Measurements from ENCODE around the gene EGLN2. TPM values are rescaled to one million over a fixed set of nuclear protein-coding genes. Genes with fewer than 3 reads are reported as not detected.
"Not testable (repeated sequence)": the region's sequence is repeated elsewhere in the genome, so short reads cannot be mapped to it uniquely, and the experiment has no call there.

EGLN2 gene
- total RNA-seq, 2 experiments from 2014 or later, result 121 to 126 TPM

DNA sequence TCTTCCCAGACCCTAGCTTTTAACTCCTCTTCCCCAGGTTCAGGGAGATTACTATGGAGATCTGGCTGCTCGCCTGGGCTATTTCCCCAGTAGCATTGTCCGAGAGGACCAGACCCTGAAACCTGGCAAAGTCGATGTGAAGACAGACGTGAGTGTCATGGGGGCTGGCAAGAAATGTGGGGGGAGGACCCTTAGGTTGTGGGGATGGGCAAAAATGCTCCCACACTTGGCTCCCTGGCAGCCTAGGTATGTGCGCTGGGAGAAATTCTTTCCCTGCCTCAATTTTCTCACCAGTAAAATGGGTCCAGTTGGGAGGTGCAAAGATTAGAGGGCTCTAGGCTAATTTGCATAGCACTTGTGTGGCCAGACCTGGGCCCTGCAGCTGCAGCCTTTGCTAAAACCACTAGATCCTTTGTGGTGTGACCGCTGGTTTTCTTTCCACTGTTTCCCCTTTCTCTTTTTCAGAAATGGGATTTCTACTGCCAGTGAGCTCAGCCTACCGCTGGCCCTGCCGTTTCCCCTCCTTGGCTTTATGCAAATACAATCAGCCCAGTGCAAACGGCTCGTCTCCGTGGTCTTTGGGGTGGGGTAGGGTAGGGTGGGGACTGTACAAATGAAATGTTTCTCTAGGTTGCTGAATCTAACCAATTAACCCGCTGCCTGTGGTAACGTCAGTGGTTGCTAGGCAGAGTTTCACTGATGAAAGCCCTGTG lies 21.9 kb upstream of the EGLN2 start:
- no peaks in the 10 kb centered on the region for H3K9me3 Mint-ChIP-seq (ENCODE audit: insufficient read depth)
- POLR2A ChIA-PET, result interaction anchor here (0.7 to 5.1 kb wide), 17 partner anchors 10 to 530 kb away, joined by 3 to 94 read pairs (median 4); partner anchors contain the start of genes ACTMAP, COQ8B, EGLN2 and SNRPA
- peaks cover 41% of the 10 kb centered on the region for H3K4me1 Mint-ChIP-seq (ENCODE audit: low read depth)

DNA sequence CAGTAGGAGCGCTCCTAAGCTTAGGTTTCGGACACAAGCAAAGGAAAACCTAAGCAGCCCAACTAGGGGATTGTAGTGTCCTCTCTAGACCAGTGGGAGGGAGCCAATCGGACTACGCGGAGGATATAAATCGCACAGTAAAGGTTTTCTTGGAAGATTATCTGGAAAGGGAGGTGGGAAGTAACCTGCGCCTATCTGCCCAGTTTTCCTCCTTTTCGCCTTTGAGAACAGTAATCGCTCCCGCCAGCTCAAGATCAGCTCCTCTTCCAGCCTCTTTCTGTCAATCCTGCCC lies 21.4 kb upstream of the EGLN2 start:
- ATAC-seq (no peak), DNase-seq (no peak)
- Mint-ChIP-seq H3K9me3 (ENCODE audit: insufficient read depth) (no peaks in the 10 kb centered on the region), H3K27me3 (ENCODE audit: low read depth) (no peaks in the 10 kb centered on the region), H3K4me1 (ENCODE audit: low read depth) (peaks cover 41% of the 10 kb centered on the region), H3K36me3 (ENCODE audit: low read depth) (peaks cover 21% of the 10 kb centered on the region), H3K27ac (peak overlapping the region; percentile 99), H3K4me3 (peak overlapping the region; percentile 91)
- ChIA-PET CTCF (interaction anchor here (0.8 to 4.9 kb wide), 19 partner anchors 10 to 357 kb away, joined by 3 to 63 read pairs (median 6); partner anchors contain the start of genes ACTMAP, BLVRB and EGLN2), POLR2A (interaction anchor here (0.9 to 5.1 kb wide), 15 partner anchors 10 to 529 kb away, joined by 3 to 94 read pairs (median 4); partner anchors contain the start of genes ACTMAP, COQ8B, EGLN2 and SNRPA)

More for the DNA sequence above, 21.9 kb upstream of the EGLN2 start:
- CTCF ChIA-PET, result interaction anchor here (0.8 to 4.9 kb wide), 18 partner anchors 10 to 356 kb away, joined by 3 to 63 read pairs (median 7); partner anchors contain the start of genes ACTMAP, BLVRB and EGLN2
- Mint-ChIP-seq H3K27me3 (ENCODE audit: low read depth) (no peaks in the 10 kb centered on the region), H3K36me3 (ENCODE audit: low read depth) (peaks cover 20% of the 10 kb centered on the region), H3K4me3 (peak overlapping the region; percentile 91), H3K27ac (peak overlapping the region; percentile 99)
- DNase-seq (peak; percentile 98), ATAC-seq (peak; percentile 57)

GRCh38 chr19:40777937-40778705 lies 20.9 kb upstream of the EGLN2 start, which contains the start of gene RAB4B:
Gene RAB4B, plus strand, starts transcription at chr19:40778247. Its CDS starts 129 bp downstream, at chr19:40778376.
- POLR2A ChIA-PET, result interaction anchor here (0.6 to 5.1 kb wide), 23 partner anchors 8 to 529 kb away, joined by 3 to 94 read pairs (median 4); partner anchors contain the start of genes ACTMAP, COQ8B, EGLN2 and ITPKC
- H3K27me3 Mint-ChIP-seq (ENCODE audit: low read depth), result no peaks in the 10 kb centered on the region
- no peaks in the 10 kb centered on the region for H3K9me3 Mint-ChIP-seq (ENCODE audit: insufficient read depth)
- ATAC-seq (peak; percentile 87), DNase-seq (peak; percentile 100)
- CTCF ChIA-PET, result interaction anchor here (1.0 to 4.9 kb wide), 20 partner anchors 11 to 366 kb away, joined by 3 to 63 read pairs (median 6); partner anchors contain the start of genes ACTMAP, BLVRB and EGLN2
- peaks cover 41% of the 10 kb centered on the region for H3K4me1 Mint-ChIP-seq (ENCODE audit: low read depth)
- peak within 1 kb of the TSS; percentile 91 for H3K4me3 Mint-ChIP-seq
- peak within 1 kb of the TSS; percentile 99 for H3K27ac Mint-ChIP-seq
- peaks cover 21% of the 10 kb centered on the region for H3K36me3 Mint-ChIP-seq (ENCODE audit: low read depth)

DNA sequence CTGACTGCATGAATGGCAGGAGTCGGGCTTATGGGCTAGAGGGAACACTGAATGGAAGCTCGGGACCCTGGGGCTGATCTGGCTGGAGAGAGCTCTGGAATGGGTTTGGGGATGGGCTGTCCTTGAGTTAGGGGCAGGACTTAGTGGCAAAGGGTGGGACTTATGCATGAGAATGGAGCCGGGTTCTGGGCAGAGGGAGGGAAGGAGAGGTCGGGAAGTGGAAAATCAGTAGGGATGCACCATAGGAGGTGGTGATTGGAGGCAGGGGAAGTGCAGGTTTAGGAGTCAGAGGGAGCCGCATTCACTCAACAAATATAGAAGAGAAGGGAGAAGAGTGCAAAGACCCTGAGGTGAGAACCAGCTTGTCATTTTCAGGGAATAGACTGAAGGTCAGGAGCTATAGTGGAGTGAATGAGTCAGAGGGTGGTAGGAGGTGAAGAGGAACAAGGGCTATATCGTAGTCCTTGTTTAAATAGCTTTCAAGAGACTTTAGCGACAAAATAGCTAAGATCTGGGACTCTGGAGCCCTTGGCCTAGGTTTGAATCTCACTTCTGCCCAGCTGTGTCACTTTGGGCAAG lies 20.2 kb upstream of the EGLN2 start:
- ChIA-PET CTCF (interaction anchor here (1.0 to 4.9 kb wide), 15 partner anchors 17 to 366 kb away, joined by 3 to 63 read pairs (median 8); partner anchors contain the start of genes ACTMAP, BLVRB and EGLN2), POLR2A (interaction anchor here (0.6 to 5.1 kb wide), 15 partner anchors 9 to 173 kb away, joined by 3 to 94 read pairs (median 4); partner anchors contain the start of genes ACTMAP, COQ8B, EGLN2 and ITPKC)
- Mint-ChIP-seq H3K9me3 (ENCODE audit: insufficient read depth) (no peaks in the 10 kb centered on the region), H3K27ac (peak overlapping the region; percentile 99), H3K4me1 (ENCODE audit: low read depth) (peaks cover 41% of the 10 kb centered on the region), H3K36me3 (ENCODE audit: low read depth) (peaks cover 24% of the 10 kb centered on the region), H3K4me3 (peak overlapping the region; percentile 91), H3K27me3 (ENCODE audit: low read depth) (no peaks in the 10 kb centered on the region)
- ATAC-seq (no peak), DNase-seq (no peak)

- Mint-ChIP-seq H3K27me3 (ENCODE audit: low read depth) (no peaks in the 10 kb centered on the region), H3K36me3 (ENCODE audit: low read depth) (peaks cover 21% of the 10 kb centered on the region), H3K4me1 (ENCODE audit: low read depth) (peaks cover 35% of the 10 kb centered on the region), H3K9me3 (ENCODE audit: insufficient read depth) (no peaks in the 10 kb centered on the region), H3K4me3 (no peak overlapping the region), H3K27ac (peak overlapping the region; percentile 37)
- DNase-seq (no peak), ATAC-seq (no peak)
- POLR2A ChIA-PET, result interaction anchor here (5.1 kb wide), 1 partner anchor 28 kb away, joined by 94 read pairs; the partner anchor contains the start of genes ACTMAP and SNRPA
- CTCF ChIA-PET, result interaction anchor here (4.9 kb wide), 1 partner anchor 26 kb away, joined by 63 read pairs; no protein-coding TSS in a partner anchor
These were observed 18.4 kb upstream of the EGLN2 start for GRCh38 chr19:40780582-40780981.

GRCh38 chr19:40781140-40781539 lies 17.9 kb upstream of the EGLN2 start:
- CTCF ChIA-PET, result no interaction called here
- ATAC-seq, result no peak
- POLR2A ChIA-PET, result no interaction called here
- Mint-ChIP-seq H3K9me3 (ENCODE audit: insufficient read depth) (no peaks in the 10 kb centered on the region), H3K36me3 (ENCODE audit: low read depth) (peaks cover 21% of the 10 kb centered on the region), H3K4me1 (ENCODE audit: low read depth) (peaks cover 33% of the 10 kb centered on the region), H3K27ac (no peak overlapping the region), H3K4me3 (no peak overlapping the region), H3K27me3 (ENCODE audit: low read depth) (no peaks in the 10 kb centered on the region)
- no peak for DNase-seq

DNA sequence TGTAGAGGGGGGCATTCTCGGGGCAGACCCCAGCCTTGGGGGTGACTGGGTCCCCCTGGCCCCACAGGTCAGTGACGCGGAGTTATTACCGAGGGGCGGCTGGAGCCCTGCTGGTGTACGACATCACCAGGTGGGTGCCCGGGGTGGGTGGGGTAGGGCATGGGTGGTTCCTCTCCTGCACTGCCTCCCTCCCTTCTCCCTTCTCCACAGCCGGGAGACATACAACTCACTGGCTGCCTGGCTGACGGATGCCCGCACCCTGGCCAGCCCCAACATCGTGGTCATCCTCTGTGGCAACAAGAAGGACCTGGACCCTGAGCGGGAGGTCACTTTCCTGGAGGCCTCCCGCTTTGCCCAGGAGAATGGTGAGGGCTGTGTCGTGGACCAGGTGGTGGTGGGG lies 15.3 kb upstream of the EGLN2 start:
- Mint-ChIP-seq H3K4me3 (no peak overlapping the region), H3K27ac (no peak overlapping the region)
- CTCF ChIA-PET, result interaction anchor here (1.1 kb wide), 1 partner anchor 120 kb away, joined by 3 read pairs; no protein-coding TSS in a partner anchor

DNA sequence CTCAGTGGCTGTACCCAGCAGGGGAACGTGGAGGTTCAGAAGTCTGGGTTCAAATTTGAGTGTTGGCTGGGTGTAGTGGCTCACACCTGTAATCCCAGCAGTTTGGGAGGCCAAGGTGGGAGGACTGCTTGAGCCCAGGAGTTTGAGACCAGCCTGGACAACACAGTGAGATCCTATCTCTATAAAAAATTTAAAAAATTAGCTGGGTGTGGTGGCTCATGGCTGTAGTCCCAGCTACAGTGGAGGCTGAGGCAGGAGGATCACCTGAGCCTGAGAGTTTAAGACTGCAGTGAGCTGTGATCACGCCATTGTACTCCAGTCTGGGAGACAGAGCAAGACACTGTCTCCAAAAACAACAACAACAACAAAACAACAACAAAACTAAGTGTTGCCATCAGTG lies 14.8 kb upstream of the EGLN2 start:
- ATAC-seq; H3K9me3 Mint-ChIP-seq (ENCODE audit: insufficient read depth); H3K27me3 Mint-ChIP-seq (ENCODE audit: low read depth); H3K27ac Mint-ChIP-seq; H3K4me3 Mint-ChIP-seq; POLR2A ChIA-PET; DNase-seq: not testable (repeated sequence)
- peaks cover 26% of the 10 kb centered on the region for H3K36me3 Mint-ChIP-seq (ENCODE audit: low read depth)
- peaks cover 14% of the 10 kb centered on the region for H3K4me1 Mint-ChIP-seq (ENCODE audit: low read depth)
- CTCF ChIA-PET, result interaction anchor here (1.1 kb wide), 1 partner anchor 121 kb away, joined by 3 read pairs; no protein-coding TSS in a partner anchor

More for the DNA sequence above, 15.3 kb upstream of the EGLN2 start:
- H3K4me1 Mint-ChIP-seq (ENCODE audit: low read depth), result peaks cover 19% of the 10 kb centered on the region
- DNase-seq (no peak), ATAC-seq (no peak)
- H3K9me3 Mint-ChIP-seq (ENCODE audit: insufficient read depth), result no peaks in the 10 kb centered on the region
- POLR2A ChIA-PET, result no interaction called here
- peaks cover 27% of the 10 kb centered on the region for H3K36me3 Mint-ChIP-seq (ENCODE audit: low read depth)
- H3K27me3 Mint-ChIP-seq (ENCODE audit: low read depth), result no peaks in the 10 kb centered on the region

- CTCF ChIA-PET, result interaction anchor here (0.6 kb wide), 1 partner anchor 14 kb away, joined by 4 read pairs; no protein-coding TSS in a partner anchor
- ATAC-seq (no peak), DNase-seq (no peak)
- no peak overlapping the region for H3K4me3 Mint-ChIP-seq
- POLR2A ChIA-PET, result no interaction called here
- H3K9me3 Mint-ChIP-seq (ENCODE audit: insufficient read depth), result no peaks in the 10 kb centered on the region
- peaks cover 26% of the 10 kb centered on the region for H3K36me3 Mint-ChIP-seq (ENCODE audit: low read depth)
- H3K27ac Mint-ChIP-seq, result peak overlapping the region; percentile 52
- H3K27me3 Mint-ChIP-seq (ENCODE audit: low read depth), result no peaks in the 10 kb centered on the region
- H3K4me1 Mint-ChIP-seq (ENCODE audit: low read depth), result peaks cover 2% of the 10 kb centered on the region
These were observed 13.5 kb upstream of the EGLN2 start for GRCh38 chr19:40785526-40785925.

- peak overlapping the region; percentile 20 for H3K27ac Mint-ChIP-seq
- POLR2A ChIA-PET, result interaction anchor here (1.1 to 3.3 kb wide), 2 partner anchors 8 to 12 kb away, joined by 3 to 14 read pairs; partner anchors contain the start of gene RAB4B
- CTCF ChIA-PET, result interaction anchor here (0.6 to 1.0 kb wide), 3 partner anchors 10 to 15 kb away, joined by 3 to 4 read pairs (median 3); partner anchors contain the start of gene EGLN2
- DNase-seq (no peak), ATAC-seq (no peak)
- peaks cover 26% of the 10 kb centered on the region for H3K36me3 Mint-ChIP-seq (ENCODE audit: low read depth)
- no peaks in the 10 kb centered on the region for H3K27me3 Mint-ChIP-seq (ENCODE audit: low read depth)
- H3K9me3 Mint-ChIP-seq (ENCODE audit: insufficient read depth), result no peaks in the 10 kb centered on the region
- H3K4me1 Mint-ChIP-seq (ENCODE audit: low read depth), result peaks cover under 1% of the 10 kb centered on the region
- H3K4me3 Mint-ChIP-seq, result no peak overlapping the region
These were observed 12.6 kb upstream of the EGLN2 start for GRCh38 chr19:40786060-40787037.

All from activated CD8-positive, alpha-beta T cell treated with anti-CD3 and anti-CD28 coated beads, Interleukin-2, amount 10 ng/mL, durations not matched to agents 7 days and 5 days (primary cell).